CD4-positive, alpha-beta T cell (primary cell): ENCODE measurements around the gene KDM4F. TPM values are rescaled to one million over a fixed set of nuclear protein-coding genes. Genes with fewer than 3 reads are reported as not detected.

Experiments used
- ATAC-seq: fragments of 200-7000 bp; cut with Tn5 transposase; one replicate; pipeline ENCODE4 v1.10.0; 2022; ENCODE audit warnings: mild to moderate bottlenecking; ENCODE audit not compliant: poor library complexity
- CTCF ChIA-PET: fragments of 350-600 bp; sonication (Branson Sonifier 250); formaldehyde crosslinking; loops from one replicate; lab custom pipeline; 2021; ENCODE audit warnings: antibody characterized with exemption, inconsistent platforms; lab: Charles Lee
- POLR2A ChIA-PET: fragments of 350-600 bp; sonication (Branson Sonifier 250); formaldehyde crosslinking; loops from one replicate; lab custom pipeline; 2021; ENCODE audit warnings: antibody characterized with exemption, inconsistent platforms; lab: Charles Lee
- DNase-seq, 14 experiments: peaks; one replicate each; pipeline ENCODE4 v3.0.0-alpha.2; 2013 to 2020; ENCODE audit warnings: mixed read lengths in 2 of 14
- H3K27ac ChIP-seq, 2 donors: one replicate each; pipeline versions ENCODE4 v1.5.1 to v1.7.0; 2013; ENCODE audit warnings: low read length in 2 of 2, low read depth in 1 of 2, mild to moderate bottlenecking in 1 of 2
- H3K27me3 ChIP-seq, 2 experiments: 1 replicate in 1 of 2; 2 replicates in 1 of 2; pipeline versions ENCODE4 v1.6.1 to v1.7.0; 2013; ENCODE audit warnings: low read length in 2 of 2, control low read depth in 1 of 2, mild to moderate bottlenecking in 1 of 2, moderate library complexity in 1 of 2; ENCODE audit not compliant: insufficient read depth in 2 of 2, control insufficient read depth in 1 of 2
- H3K36me3 ChIP-seq: one replicate; pipeline ENCODE4 v1.6.1; 2013; ENCODE audit warnings: low read length, control low read depth; ENCODE audit not compliant: insufficient read depth
- H3K4me1 ChIP-seq: one replicate; pipeline ENCODE4 v1.6.1; 2013; ENCODE audit warnings: low read length, control low read depth; ENCODE audit not compliant: insufficient read depth
- H3K4me3 ChIP-seq: one replicate; pipeline ENCODE4 v1.5.1; 2013; ENCODE audit warnings: mild to moderate bottlenecking, low read length, moderate library complexity
- H3K9me3 ChIP-seq, 2 experiments: 1 replicate in 1 of 2; 2 replicates in 1 of 2; pipeline versions ENCODE4 v1.6.1 to v1.7.0; 2013; ENCODE audit warnings: low read length in 2 of 2, mild to moderate bottlenecking in 2 of 2, control low read depth in 1 of 2, moderate library complexity in 1 of 2; ENCODE audit not compliant: control insufficient read depth in 1 of 2, insufficient read depth in 1 of 2
- H3K27ac Mint-ChIP-seq: one replicate; pipeline ENCODE4 v1.8.0; 2020; ENCODE audit warnings: mixed read lengths
- H3K27me3 Mint-ChIP-seq: one replicate; pipeline ENCODE4 v1.8.0; 2021; ENCODE audit warnings: mixed read lengths
- H3K36me3 Mint-ChIP-seq: one replicate; pipeline ENCODE4 v1.8.0; 2021; ENCODE audit warnings: low read depth, mixed read lengths
- H3K4me1 Mint-ChIP-seq: one replicate; pipeline ENCODE4 v1.8.0; 2021; ENCODE audit warnings: low read depth, mixed read lengths
- H3K4me3 Mint-ChIP-seq: one replicate; pipeline ENCODE4 v1.8.0; 2020; ENCODE audit warnings: mild to moderate bottlenecking, mixed read lengths
- H3K9me3 Mint-ChIP-seq: one replicate; pipeline ENCODE4 v1.8.0; 2020; ENCODE audit warnings: mixed read lengths
- CTCF ChIP-seq: fragments of 200-600 bp; IDR thresholded peaks from one replicate; pipeline ENCODE4 v1.8.0; 2022; ENCODE audit warnings: antibody characterized with exemption, mild to moderate bottlenecking
- intact Hi-C, 2 experiments: fragments of 100-400 bp; cut with DNase I in 1 of 2; cut with micrococcal nuclease in 1 of 2; formaldehyde crosslinking; loops; one replicate each; pipeline versions ENCODE4 v1.15.1 to v1.9.0; 2023 to 2025; cut with DNase I, micrococcal nuclease
- total RNA-seq, 174 experiments: library from RNA in 2 of 174; stranded (reverse) in 2 of 174; gene quantifications; one replicate each; pipeline ENCODE4 v1.2.3 and lab custom pipeline; 2021 to 2026

KDM4F gene
- total RNA-seq, 2 experiments from 2014 or later: not detected

GRCh38 chr11:95092549-95093324 lies 43.5 kb downstream of the KDM4F start:
- Histone ChIP-seq H3K4me1 (peaks cover 34% of the 10 kb centered on the region), H3K9me3 (no peaks in the 10 kb centered on the region), H3K27me3 (no peaks in the 10 kb centered on the region), H3K4me3 (no peak overlapping the region), H3K36me3 (no peaks in the 10 kb centered on the region), H3K27ac (no peak overlapping the region)
- ChIA-PET CTCF (interaction anchor here (0.8 to 7.2 kb wide), 6 partner anchors 13 to 612 kb away, joined by 3 to 67 read pairs (median 4); partner anchors contain the start of gene SRSF8), POLR2A (interaction anchor here (2.3 kb wide), 1 partner anchor 26 kb away, joined by 15 read pairs; the partner anchor contains the start of gene SRSF8)
- Mint-ChIP-seq H3K27ac (peak overlapping the region; percentile 0), H3K9me3 (no peaks in the 10 kb centered on the region), H3K27me3 (no peaks in the 10 kb centered on the region), H3K4me1 (peaks cover 50% of the 10 kb centered on the region), H3K36me3 (peaks cover 10% of the 10 kb centered on the region), H3K4me3 (peak overlapping the region; percentile 17)
- ATAC-seq: no peak
- DNase-seq: peak in 8 of 14 experiments; percentile 3 to 55 (median 22)
- TF ChIP-seq CTCF: peak; percentile 55
- intact Hi-C loops: loop anchor here in 1 of 2 experiments (5.0 kb wide), 2 partner anchors 140 to 700 kb away; partner anchors contain the start of genes CEP57 and SESN3

- H3K4me1 Mint-ChIP-seq: peaks cover 48% of the 10 kb centered on the region
- H3K9me3 Mint-ChIP-seq: no peaks in the 10 kb centered on the region
- no peak for TF ChIP-seq CTCF
- ATAC-seq (no peak), DNase-seq (no peak)
- Histone ChIP-seq H3K9me3 (no peaks in the 10 kb centered on the region), H3K27me3 (no peaks in the 10 kb centered on the region), H3K27ac (no peak overlapping the region), H3K36me3 (no peaks in the 10 kb centered on the region), H3K4me3 (no peak overlapping the region), H3K4me1 (peaks cover 32% of the 10 kb centered on the region)
- ChIA-PET CTCF (interaction anchor here (0.8 to 7.2 kb wide), 6 partner anchors 12 to 612 kb away, joined by 3 to 67 read pairs (median 4); partner anchors contain the start of gene SRSF8), POLR2A (interaction anchor here (2.3 kb wide), 1 partner anchor 26 kb away, joined by 15 read pairs; the partner anchor contains the start of gene SRSF8)
- H3K4me3 Mint-ChIP-seq: no peak overlapping the region
- H3K27me3 Mint-ChIP-seq: no peaks in the 10 kb centered on the region
- H3K27ac Mint-ChIP-seq: peak overlapping the region; percentile 0
- peaks cover 10% of the 10 kb centered on the region for H3K36me3 Mint-ChIP-seq
- intact Hi-C loops: loop anchor here in 1 of 2 experiments (5.0 kb wide), 2 partner anchors 139 to 699 kb away; partner anchors contain the start of genes CEP57 and SESN3
These were observed 44.3 kb downstream of the KDM4F start for GRCh38 chr11:95093548-95093947.

GRCh38 chr11:95095858-95096587 lies 46.8 kb downstream of the KDM4F start:
- Histone ChIP-seq H3K4me1 (peaks cover 15% of the 10 kb centered on the region), H3K36me3 (no peaks in the 10 kb centered on the region), H3K4me3 (no peak overlapping the region), H3K27me3 (no peaks in the 10 kb centered on the region), H3K9me3 (no peaks in the 10 kb centered on the region), H3K27ac (no peak overlapping the region)
- no peak for TF ChIP-seq CTCF
- intact Hi-C loops: no loop called here
- no peak overlapping the region for H3K27ac Mint-ChIP-seq
- peaks cover 29% of the 10 kb centered on the region for H3K4me1 Mint-ChIP-seq
- H3K9me3 Mint-ChIP-seq: no peaks in the 10 kb centered on the region
- DNase-seq (peak in 2 of 14 experiments; percentile 18 to 35), ATAC-seq (no peak)
- ChIA-PET CTCF (interaction anchor here (1.1 kb wide), 1 partner anchor 11 kb away, joined by 4 read pairs; no protein-coding TSS in a partner anchor), POLR2A (interaction anchor here (1.2 kb wide), 1 partner anchor 29 kb away, joined by 4 read pairs; the partner anchor contains the start of gene SRSF8)
- H3K27me3 Mint-ChIP-seq: no peaks in the 10 kb centered on the region
- peaks cover 6% of the 10 kb centered on the region for H3K36me3 Mint-ChIP-seq
- H3K4me3 Mint-ChIP-seq: no peak overlapping the region
